Measurements from ENCODE around the gene DOCK1.

Gene DOCK1

GRCh38 chr10:127349737-127350136, 444.5 kb downstream of the DOCK1 start:
- Histone ChIP-seq H3K9me3 (ENCODE audit: insufficient read depth, low read length, severe bottlenecking) (no peaks in the 10 kb centered on the region), H3K36me3 (ENCODE audit: insufficient read depth, low read length) (no peaks in the 10 kb centered on the region), H2AFZ (ENCODE audit: low read depth, low read length) (no peak overlapping the region), H3K27me3 (ENCODE audit: insufficient read depth, low read length, poor library complexity) (no peaks in the 10 kb centered on the region), H3K27ac (ENCODE audit: low read length) (no peak overlapping the region), H3K4me2 (ENCODE audit: insufficient read depth, low read length) (no peak overlapping the region), H4K20me1 (ENCODE audit: insufficient read depth, low read length) (peaks cover 3% of the 10 kb centered on the region; the same call in 1 of the 2 replicates), H3K79me2 (ENCODE audit: insufficient read depth, low read length) (no peaks in the 10 kb centered on the region), H3K9ac (ENCODE audit: low read depth, low read length) (no peak overlapping the region), H3K4me1 (ENCODE audit: insufficient read depth, low read length) (no peaks in the 10 kb centered on the region), H3K4me3 (ENCODE audit: low read depth in 1 of 2, low read length in 2 of 2) (no peak overlapping the region)
- TF ChIP-seq EZH2 (IDR thresholded peaks at IDR 0.05; ENCODE audit: borderline replicate concordance, low read depth, low read length, severe bottlenecking), result no peak
- TF ChIP-seq CTCF (IDR thresholded peaks at IDR 0.05; ENCODE audit: borderline replicate concordance, extremely low read depth, low read length, poor library complexity, severe bottlenecking), result no peak
- ATAC-seq (ENCODE audit: insufficient read depth, low read depth), result no peak
- DNase-seq, result no peak

- ATAC-seq (ENCODE audit: insufficient read depth, low read depth), result no peak
- H3K4me2 ChIP-seq (ENCODE audit: insufficient read depth, low read length), result no peak overlapping the region
- no peaks in the 10 kb centered on the region for H3K79me2 ChIP-seq (ENCODE audit: insufficient read depth, low read length)
- H2AFZ ChIP-seq (ENCODE audit: low read depth, low read length), result no peak overlapping the region
- H3K9ac ChIP-seq (ENCODE audit: low read depth, low read length), result no peak overlapping the region
- no peak for DNase-seq
- H3K4me3 ChIP-seq (ENCODE audit: low read depth in 1 of 2, low read length in 2 of 2), result no peak overlapping the region
- no peaks in the 10 kb centered on the region for H3K36me3 ChIP-seq (ENCODE audit: insufficient read depth, low read length)
- H3K27ac ChIP-seq (ENCODE audit: low read length), result no peak overlapping the region
- TF ChIP-seq EZH2 (IDR thresholded peaks at IDR 0.05; ENCODE audit: borderline replicate concordance, low read depth, low read length, severe bottlenecking), result no peak
- no peak for TF ChIP-seq CTCF (IDR thresholded peaks at IDR 0.05; ENCODE audit: borderline replicate concordance, extremely low read depth, low read length, poor library complexity, severe bottlenecking)
- H3K4me1 ChIP-seq (ENCODE audit: insufficient read depth, low read length), result no peaks in the 10 kb centered on the region
- peaks cover 3% of the 10 kb centered on the region; the same call in 1 of the 2 replicates for H4K20me1 ChIP-seq (ENCODE audit: insufficient read depth, low read length)
- H3K27me3 ChIP-seq (ENCODE audit: insufficient read depth, low read length, poor library complexity), result peaks cover 4% of the 10 kb centered on the region
- no peaks in the 10 kb centered on the region for H3K9me3 ChIP-seq (ENCODE audit: insufficient read depth, low read length, severe bottlenecking)
These were observed 446.3 kb downstream of the DOCK1 start for GRCh38 chr10:127351542-127351941.

- ATAC-seq (ENCODE audit: insufficient read depth, low read depth), result no peak
- H3K4me3 ChIP-seq (ENCODE audit: low read depth in 1 of 2, low read length in 2 of 2), result no peak overlapping the region
- no peak overlapping the region for H2AFZ ChIP-seq (ENCODE audit: low read depth, low read length)
- H3K79me2 ChIP-seq (ENCODE audit: insufficient read depth, low read length), result no peaks in the 10 kb centered on the region
- DNase-seq, result no peak
- H3K9ac ChIP-seq (ENCODE audit: low read depth, low read length), result no peak overlapping the region
- no peak overlapping the region for H3K4me2 ChIP-seq (ENCODE audit: insufficient read depth, low read length)
- TF ChIP-seq EZH2 (IDR thresholded peaks at IDR 0.05; ENCODE audit: borderline replicate concordance, low read depth, low read length, severe bottlenecking) (no peak), CTCF (IDR thresholded peaks at IDR 0.05; ENCODE audit: borderline replicate concordance, extremely low read depth, low read length, poor library complexity, severe bottlenecking) (no peak)
- no peaks in the 10 kb centered on the region for H3K9me3 ChIP-seq (ENCODE audit: insufficient read depth, low read length, severe bottlenecking)
- H3K27me3 ChIP-seq (ENCODE audit: insufficient read depth, low read length, poor library complexity), result peaks cover 4% of the 10 kb centered on the region
- H3K4me1 ChIP-seq (ENCODE audit: insufficient read depth, low read length), result no peaks in the 10 kb centered on the region
- no peak overlapping the region for H3K27ac ChIP-seq (ENCODE audit: low read length)
- H3K36me3 ChIP-seq (ENCODE audit: insufficient read depth, low read length), result no peaks in the 10 kb centered on the region
- H4K20me1 ChIP-seq (ENCODE audit: insufficient read depth, low read length), result peaks cover 3% of the 10 kb centered on the region; the same call in 1 of the 2 replicates
These were observed 448.3 kb downstream of the DOCK1 start for GRCh38 chr10:127353544-127353943.

- H3K9me3 ChIP-seq (ENCODE audit: insufficient read depth, low read length, severe bottlenecking), result no peaks in the 10 kb centered on the region
- H3K4me2 ChIP-seq (ENCODE audit: insufficient read depth, low read length), result no peak overlapping the region
- no peak overlapping the region for H3K4me3 ChIP-seq (ENCODE audit: low read depth in 1 of 2, low read length in 2 of 2)
- H3K79me2 ChIP-seq (ENCODE audit: insufficient read depth, low read length), result no peaks in the 10 kb centered on the region
- TF ChIP-seq CTCF (IDR thresholded peaks at IDR 0.05; ENCODE audit: borderline replicate concordance, extremely low read depth, low read length, poor library complexity, severe bottlenecking) (no peak), EZH2 (IDR thresholded peaks at IDR 0.05; ENCODE audit: borderline replicate concordance, low read depth, low read length, severe bottlenecking) (no peak)
- no peaks in the 10 kb centered on the region for H3K4me1 ChIP-seq (ENCODE audit: insufficient read depth, low read length)
- ATAC-seq (ENCODE audit: insufficient read depth, low read depth) (no peak), DNase-seq (no peak)
- H3K9ac ChIP-seq (ENCODE audit: low read depth, low read length), result no peak overlapping the region
- H3K27ac ChIP-seq (ENCODE audit: low read length), result no peak overlapping the region
- peaks cover 3% of the 10 kb centered on the region; the same call in 1 of the 2 replicates for H4K20me1 ChIP-seq (ENCODE audit: insufficient read depth, low read length)
- H3K27me3 ChIP-seq (ENCODE audit: insufficient read depth, low read length, poor library complexity), result peaks cover 4% of the 10 kb centered on the region
- H2AFZ ChIP-seq (ENCODE audit: low read depth, low read length), result no peak overlapping the region
- H3K36me3 ChIP-seq (ENCODE audit: insufficient read depth, low read length), result no peaks in the 10 kb centered on the region
These were observed 449.0 kb downstream of the DOCK1 start for GRCh38 chr10:127354255-127354654.

Data from DND-41 (cell line).